ENCODE measurements around the gene CALD1. TPM values are rescaled to one million over a fixed set of nuclear protein-coding genes. Genes with fewer than 3 reads are reported as not detected.
A peak's percentile ranks its signal among the peaks of the same experiment; 100 is the strongest.

The CALD1 gene
- total RNA-seq, 1 experiment from 2014 or later: 1.0 TPM

GRCh38 chr7:134755422-134756022 lies 23.9 kb upstream of the CALD1 start:
- Histone ChIP-seq H3K27me3 (ENCODE audit: low read length) (no peaks in the 10 kb centered on the region), H3K4me3 (ENCODE audit: low read length) (no peak overlapping the region), H3K4me1 (ENCODE audit: low read length) (no peaks in the 10 kb centered on the region), H2AFZ (ENCODE audit: low read length) (no peak overlapping the region), H3K4me2 (ENCODE audit: low read depth, low read length, poor library complexity, severe bottlenecking) (no peak overlapping the region), H3K79me2 (ENCODE audit: low read length) (no peaks in the 10 kb centered on the region), H3K36me3 (ENCODE audit: insufficient read depth, low read length) (no peaks in the 10 kb centered on the region), H3K9ac (ENCODE audit: low read length) (no peak overlapping the region), H3K27ac (ENCODE audit: low read length) (no peak overlapping the region), H3K9me2 (replicated peaks; ENCODE audit: insufficient read depth, low read length) (no peaks in the 10 kb centered on the region), H4K20me1 (ENCODE audit: insufficient read depth, low read depth, low read length) (no peaks in the 10 kb centered on the region), H3K9me3 (ENCODE audit: low read length) (no peaks in the 10 kb centered on the region)
- no peak for DNase-seq

GRCh38 chr7:134757938-134758337 lies 21.5 kb upstream of the CALD1 start:
- no peaks in the 10 kb centered on the region for H3K9me2 ChIP-seq (replicated peaks; ENCODE audit: insufficient read depth, low read length)
- H3K4me2 ChIP-seq (ENCODE audit: low read depth, low read length, poor library complexity, severe bottlenecking): no peak overlapping the region
- H3K27me3 ChIP-seq (ENCODE audit: low read length): no peaks in the 10 kb centered on the region
- DNase-seq: no peak
- H3K4me3 ChIP-seq (ENCODE audit: low read length): no peak overlapping the region
- no peak overlapping the region for H3K9ac ChIP-seq (ENCODE audit: low read length)
- no peaks in the 10 kb centered on the region for H3K36me3 ChIP-seq (ENCODE audit: insufficient read depth, low read length)
- H3K27ac ChIP-seq (ENCODE audit: low read length): no peak overlapping the region
- H3K4me1 ChIP-seq (ENCODE audit: low read length): no peaks in the 10 kb centered on the region
- H2AFZ ChIP-seq (ENCODE audit: low read length): no peak overlapping the region
- no peaks in the 10 kb centered on the region for H4K20me1 ChIP-seq (ENCODE audit: insufficient read depth, low read depth, low read length)
- H3K79me2 ChIP-seq (ENCODE audit: low read length): no peaks in the 10 kb centered on the region
- no peaks in the 10 kb centered on the region for H3K9me3 ChIP-seq (ENCODE audit: low read length)

- Histone ChIP-seq H4K20me1 (ENCODE audit: insufficient read depth, low read depth, low read length) (no peaks in the 10 kb centered on the region), H2AFZ (ENCODE audit: low read length) (no peak overlapping the region), H3K9me2 (replicated peaks; ENCODE audit: insufficient read depth, low read length) (no peaks in the 10 kb centered on the region), H3K4me2 (ENCODE audit: low read depth, low read length, poor library complexity, severe bottlenecking) (no peak overlapping the region), H3K36me3 (ENCODE audit: insufficient read depth, low read length) (no peaks in the 10 kb centered on the region), H3K9me3 (ENCODE audit: low read length) (no peaks in the 10 kb centered on the region), H3K4me1 (ENCODE audit: low read length) (no peaks in the 10 kb centered on the region), H3K27me3 (ENCODE audit: low read length) (no peaks in the 10 kb centered on the region), H3K79me2 (ENCODE audit: low read length) (no peaks in the 10 kb centered on the region), H3K4me3 (ENCODE audit: low read length) (no peak overlapping the region), H3K9ac (ENCODE audit: low read length) (no peak overlapping the region), H3K27ac (ENCODE audit: low read length) (no peak overlapping the region)
- DNase-seq: no peak
Observed at GRCh38 chr7:134758981-134759380, 20.5 kb upstream of the CALD1 start.

GRCh38 chr7:134761266-134761665 lies 18.2 kb upstream of the CALD1 start:
- Histone ChIP-seq H3K36me3 (ENCODE audit: insufficient read depth, low read length) (no peaks in the 10 kb centered on the region), H3K27me3 (ENCODE audit: low read length) (no peaks in the 10 kb centered on the region), H2AFZ (ENCODE audit: low read length) (no peak overlapping the region), H3K4me1 (ENCODE audit: low read length) (no peaks in the 10 kb centered on the region), H3K27ac (ENCODE audit: low read length) (no peak overlapping the region), H4K20me1 (ENCODE audit: insufficient read depth, low read depth, low read length) (no peaks in the 10 kb centered on the region), H3K9me3 (ENCODE audit: low read length) (no peaks in the 10 kb centered on the region), H3K9me2 (replicated peaks; ENCODE audit: insufficient read depth, low read length) (no peaks in the 10 kb centered on the region), H3K4me3 (ENCODE audit: low read length) (no peak overlapping the region), H3K9ac (ENCODE audit: low read length) (no peak overlapping the region), H3K4me2 (ENCODE audit: low read depth, low read length, poor library complexity, severe bottlenecking) (no peak overlapping the region), H3K79me2 (ENCODE audit: low read length) (no peaks in the 10 kb centered on the region)
- no peak for DNase-seq

GRCh38 chr7:134763960-134764359 lies 15.5 kb upstream of the CALD1 start:
- Histone ChIP-seq H3K36me3 (ENCODE audit: insufficient read depth, low read length) (no peaks in the 10 kb centered on the region), H3K4me2 (ENCODE audit: low read depth, low read length, poor library complexity, severe bottlenecking) (no peak overlapping the region), H3K27ac (ENCODE audit: low read length) (no peak overlapping the region), H3K9ac (ENCODE audit: low read length) (no peak overlapping the region), H3K9me2 (replicated peaks; ENCODE audit: insufficient read depth, low read length) (no peaks in the 10 kb centered on the region), H3K4me1 (ENCODE audit: low read length) (peaks cover 12% of the 10 kb centered on the region), H3K4me3 (ENCODE audit: low read length) (no peak overlapping the region), H2AFZ (ENCODE audit: low read length) (no peak overlapping the region), H4K20me1 (ENCODE audit: insufficient read depth, low read depth, low read length) (no peaks in the 10 kb centered on the region), H3K9me3 (ENCODE audit: low read length) (no peaks in the 10 kb centered on the region), H3K27me3 (ENCODE audit: low read length) (no peaks in the 10 kb centered on the region), H3K79me2 (ENCODE audit: low read length) (no peaks in the 10 kb centered on the region)
- DNase-seq: no peak

- Histone ChIP-seq H3K9me3 (ENCODE audit: low read length) (no peaks in the 10 kb centered on the region), H3K27ac (ENCODE audit: low read length) (no peak overlapping the region), H3K4me2 (ENCODE audit: low read depth, low read length, poor library complexity, severe bottlenecking) (no peak overlapping the region), H3K4me3 (ENCODE audit: low read length) (no peak overlapping the region), H3K9ac (ENCODE audit: low read length) (no peak overlapping the region), H3K9me2 (replicated peaks; ENCODE audit: insufficient read depth, low read length) (no peaks in the 10 kb centered on the region), H3K36me3 (ENCODE audit: insufficient read depth, low read length) (no peaks in the 10 kb centered on the region), H2AFZ (ENCODE audit: low read length) (no peak overlapping the region), H3K27me3 (ENCODE audit: low read length) (no peaks in the 10 kb centered on the region), H3K4me1 (ENCODE audit: low read length) (peaks cover 12% of the 10 kb centered on the region), H3K79me2 (ENCODE audit: low read length) (no peaks in the 10 kb centered on the region), H4K20me1 (ENCODE audit: insufficient read depth, low read depth, low read length) (no peaks in the 10 kb centered on the region)
- DNase-seq: no peak
Observed at GRCh38 chr7:134764365-134764764, 15.1 kb upstream of the CALD1 start.

- DNase-seq: peak; percentile 43
Observed at GRCh38 chr7:134766779-134767519, 12.5 kb upstream of the CALD1 start.

GRCh38 chr7:134767520-134768168 lies 11.8 kb upstream of the CALD1 start:
- H3K9me3 ChIP-seq (ENCODE audit: low read length): no peaks in the 10 kb centered on the region
- DNase-seq: peak; percentile 49
- no peak overlapping the region for H3K4me2 ChIP-seq (ENCODE audit: low read depth, low read length, poor library complexity, severe bottlenecking)
- no peak overlapping the region for H3K27ac ChIP-seq (ENCODE audit: low read length)
- no peak overlapping the region for H3K9ac ChIP-seq (ENCODE audit: low read length)
- H3K4me3 ChIP-seq (ENCODE audit: low read length): no peak overlapping the region
- no peaks in the 10 kb centered on the region for H4K20me1 ChIP-seq (ENCODE audit: insufficient read depth, low read depth, low read length)
- 0 out of 2 replicates have a peak overlapping the region, but pooled peaks have one; percentile 6 for H2AFZ ChIP-seq (ENCODE audit: low read length)
- H3K36me3 ChIP-seq (ENCODE audit: insufficient read depth, low read length): no peaks in the 10 kb centered on the region
- H3K9me2 ChIP-seq (replicated peaks; ENCODE audit: insufficient read depth, low read length): no peaks in the 10 kb centered on the region
- no peaks in the 10 kb centered on the region for H3K79me2 ChIP-seq (ENCODE audit: low read length)
- peaks cover 12% of the 10 kb centered on the region for H3K4me1 ChIP-seq (ENCODE audit: low read length)
- H3K27me3 ChIP-seq (ENCODE audit: low read length): no peaks in the 10 kb centered on the region

More at GRCh38 chr7:134766779-134767519, 12.5 kb upstream of the CALD1 start:
- no peak overlapping the region for H3K4me2 ChIP-seq (ENCODE audit: low read depth, low read length, poor library complexity, severe bottlenecking)
- peak overlapping the region; percentile 6; the same call in 1 of the 2 replicates for H2AFZ ChIP-seq (ENCODE audit: low read length)
- no peaks in the 10 kb centered on the region for H3K79me2 ChIP-seq (ENCODE audit: low read length)
- H3K4me1 ChIP-seq (ENCODE audit: low read length): peaks cover 12% of the 10 kb centered on the region
- H3K27ac ChIP-seq (ENCODE audit: low read length): no peak overlapping the region
- H3K27me3 ChIP-seq (ENCODE audit: low read length): no peaks in the 10 kb centered on the region
- H3K9me3 ChIP-seq (ENCODE audit: low read length): no peaks in the 10 kb centered on the region
- no peaks in the 10 kb centered on the region for H3K36me3 ChIP-seq (ENCODE audit: insufficient read depth, low read length)
- no peak overlapping the region for H3K4me3 ChIP-seq (ENCODE audit: low read length)
- H3K9ac ChIP-seq (ENCODE audit: low read length): no peak overlapping the region
- H3K9me2 ChIP-seq (replicated peaks; ENCODE audit: insufficient read depth, low read length): no peaks in the 10 kb centered on the region
- H4K20me1 ChIP-seq (ENCODE audit: insufficient read depth, low read depth, low read length): no peaks in the 10 kb centered on the region

All from Karpas-422 (cell line).